GM21576 (cell line): Measurements from ENCODE around the gene ZP2.
"Not testable (repeated sequence)": the region's sequence is repeated elsewhere in the genome, so short reads cannot be mapped to it uniquely, and the experiment has no call there.

ENCODE experiments used
- ATAC-seq: cut with Tn5 transposase; IDR thresholded peaks from one replicate; pipeline ENCODE4 v1.9.1; 2021; ENCODE audit warnings: mild to moderate bottlenecking, moderate library complexity; ENCODE audit not compliant: unreplicated experiment

Gene ZP2

DNA sequence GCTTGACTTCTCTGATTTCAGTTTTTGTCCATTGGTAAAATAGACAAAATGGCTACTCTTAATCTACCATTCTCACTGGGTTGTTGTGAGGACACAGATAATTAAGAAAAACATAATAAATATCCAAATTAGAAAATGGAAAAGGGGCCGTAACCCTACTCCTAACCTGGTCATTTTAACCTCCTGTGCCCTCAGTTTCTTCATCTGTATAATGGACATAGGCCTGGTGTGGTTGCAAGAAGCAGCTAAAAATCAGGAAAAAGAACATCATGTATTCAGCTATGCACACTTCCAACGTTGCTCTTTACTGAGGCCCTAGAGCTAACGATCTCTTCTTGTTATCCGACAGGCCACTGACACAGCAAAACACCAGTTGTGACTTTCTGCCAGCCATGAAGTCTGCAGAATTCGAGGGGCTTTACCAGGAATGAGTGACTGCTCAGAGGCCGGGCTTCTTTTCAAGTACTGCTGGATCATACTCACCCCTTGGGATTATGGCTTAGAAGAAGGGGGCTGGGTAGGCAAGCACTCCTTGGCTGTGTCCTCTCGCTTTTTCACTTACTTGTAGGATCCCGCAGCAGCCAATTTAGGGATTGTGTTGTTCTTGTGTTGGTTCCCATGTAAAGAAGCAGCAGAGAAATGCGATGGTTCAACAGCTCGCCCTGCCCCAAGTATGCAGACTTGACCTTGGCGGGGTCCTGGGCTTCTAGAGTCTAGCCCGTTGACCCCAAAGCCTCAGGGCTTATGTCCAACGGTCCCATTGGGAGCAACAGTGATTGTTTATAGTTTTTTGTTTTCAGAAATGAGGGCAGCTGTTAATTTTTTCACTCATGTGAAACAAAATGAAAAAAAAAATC lies 32.0 kb downstream of the ZP2 start:
- ATAC-seq, result no peak

DNA sequence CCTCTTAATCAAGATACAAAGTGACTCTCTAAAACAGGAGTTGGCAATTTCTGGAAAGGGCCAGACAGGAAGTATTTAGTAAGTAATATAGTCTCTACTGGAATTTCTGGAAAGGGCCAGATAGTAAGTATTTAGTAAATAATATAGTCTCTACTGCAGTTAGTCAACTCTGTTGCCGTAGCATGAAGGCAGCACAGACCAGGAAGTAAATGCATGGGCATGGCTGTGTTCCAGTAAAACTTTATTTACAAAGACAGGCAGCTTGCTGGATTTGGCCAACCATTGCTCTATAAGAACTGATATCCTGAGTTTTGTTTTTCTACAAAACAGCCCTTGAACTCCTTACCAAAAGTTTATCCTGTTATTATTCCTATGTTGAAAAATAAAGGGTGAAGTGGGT lies 36.0 kb downstream of the ZP2 start:
- no peak for ATAC-seq

DNA sequence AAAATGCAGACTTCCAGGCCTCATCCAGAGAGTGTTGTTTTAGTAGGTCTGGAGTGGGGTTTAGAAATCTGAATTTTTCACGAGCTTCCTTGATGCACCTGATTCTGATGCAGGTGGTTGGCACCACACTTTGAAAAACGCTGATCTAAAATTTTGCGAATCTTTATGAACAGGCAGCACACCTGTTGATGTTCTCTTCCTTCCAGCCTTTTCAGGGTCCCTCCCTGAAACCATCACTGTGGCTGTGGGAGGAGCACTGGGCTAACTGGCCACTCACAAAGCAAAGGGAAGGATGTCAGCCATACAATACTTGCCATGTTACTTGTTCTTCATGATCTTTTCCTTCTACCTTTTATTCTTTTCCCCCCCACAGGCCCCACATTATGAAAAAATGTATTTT lies 38.7 kb downstream of the ZP2 start:
- ATAC-seq, result no peak

DNA sequence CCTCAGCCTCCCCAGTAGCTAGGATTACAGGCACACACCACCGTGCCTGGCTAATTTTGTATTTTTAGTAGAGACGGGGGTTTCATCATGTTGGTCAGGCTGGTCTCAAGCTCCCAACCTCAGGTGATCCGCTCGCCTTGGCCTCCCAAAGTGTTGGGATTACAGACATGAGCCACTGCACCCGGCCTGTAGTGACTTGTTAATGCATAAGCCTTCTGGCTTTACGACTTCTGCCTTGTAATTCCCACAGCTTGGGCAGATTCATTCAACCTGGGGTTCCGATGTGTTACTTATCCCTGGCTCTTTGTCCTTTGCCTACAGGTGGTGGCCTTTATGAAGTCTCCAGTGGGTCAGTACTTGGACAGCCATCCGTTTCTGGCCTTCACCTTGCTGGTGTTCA lies 41.3 kb downstream of the ZP2 start:
- not testable (repeated sequence) for ATAC-seq

DNA sequence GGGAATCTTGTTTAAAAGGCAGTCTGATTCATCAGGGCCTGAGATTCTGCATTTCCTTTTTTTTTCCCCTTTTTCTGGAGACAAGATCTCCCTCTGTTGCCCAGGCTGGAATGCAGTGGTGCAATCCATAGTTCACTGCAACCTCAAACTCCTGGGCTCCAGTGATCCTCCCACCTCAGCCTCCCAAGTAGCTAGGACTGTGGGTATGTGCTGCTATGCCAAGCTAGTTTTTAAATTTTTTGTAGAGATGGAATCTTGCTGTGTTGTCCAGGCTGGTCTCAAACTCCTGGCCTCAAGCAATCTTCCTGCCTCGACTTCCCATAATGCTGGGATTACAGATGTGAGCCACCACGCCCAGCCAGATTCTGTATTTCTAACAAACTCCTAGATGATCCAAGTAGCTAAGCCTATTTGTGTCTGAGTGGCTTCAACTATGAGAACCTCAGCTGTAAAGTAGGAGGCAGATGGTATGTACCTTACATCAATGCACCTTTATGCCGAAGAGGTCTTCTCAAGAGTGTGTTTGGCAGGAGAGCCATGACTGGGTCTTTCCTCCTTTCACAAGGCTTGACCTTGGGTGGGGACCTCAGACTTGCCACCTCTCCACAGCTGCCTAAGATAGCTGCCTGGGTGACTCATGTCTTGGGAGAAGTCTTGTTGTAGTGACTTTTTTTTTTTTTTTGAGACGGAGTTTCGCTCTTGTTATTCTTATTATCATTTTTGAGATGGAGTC lies 42.0 kb downstream of the ZP2 start:
- no peak for ATAC-seq

DNA sequence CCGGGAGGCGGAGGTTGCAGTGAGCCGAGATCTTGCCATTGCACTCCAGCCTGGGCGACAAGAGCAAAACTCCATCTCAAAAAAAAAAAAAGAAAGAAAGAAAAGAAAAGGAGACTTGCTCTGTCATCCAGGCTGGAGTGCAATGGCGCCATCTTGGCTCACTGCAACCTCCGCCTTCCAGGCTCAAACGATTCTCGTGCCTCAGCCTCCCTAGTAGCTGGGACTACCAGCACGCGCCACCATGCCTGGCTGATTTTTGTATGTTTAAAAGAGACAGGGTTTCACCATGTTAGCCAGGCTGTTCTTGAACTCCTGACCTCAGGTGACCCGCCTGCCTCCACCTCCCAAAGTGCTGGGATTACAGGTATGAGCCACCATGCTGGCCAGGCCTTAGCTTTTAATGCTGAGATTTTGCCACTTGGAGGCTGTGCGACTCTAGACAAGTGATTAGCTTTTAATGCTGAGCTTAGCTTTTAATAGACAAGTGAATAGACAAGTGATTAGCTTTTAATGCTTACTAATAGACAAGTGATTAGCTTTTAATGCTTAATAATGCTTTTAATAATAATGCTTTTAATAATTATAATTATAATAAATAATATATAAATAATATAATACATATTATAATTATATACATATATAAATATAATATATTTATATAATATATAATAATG lies 43.3 kb downstream of the ZP2 start:
- ATAC-seq, result no peak

DNA sequence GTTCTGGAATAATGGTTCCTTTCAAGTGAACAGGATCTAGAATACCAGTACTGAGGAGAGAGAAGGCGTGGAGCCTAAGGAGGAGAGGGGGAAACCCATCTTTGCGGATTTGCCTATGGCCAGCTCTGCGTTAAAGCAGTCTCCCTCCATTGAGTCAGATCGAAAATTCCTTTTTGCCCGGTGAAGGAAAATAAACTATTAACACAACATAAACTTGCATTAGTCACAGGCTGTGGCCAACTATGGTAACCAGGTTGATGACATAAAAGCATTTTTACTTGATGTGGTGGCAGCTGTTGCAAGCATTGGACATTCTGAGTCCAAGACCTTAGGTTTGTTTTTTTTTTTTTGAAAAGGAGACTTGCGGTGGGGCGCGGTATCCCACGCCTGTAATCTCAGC lies 44.0 kb downstream of the ZP2 start:
- ATAC-seq, result no peak

DNA sequence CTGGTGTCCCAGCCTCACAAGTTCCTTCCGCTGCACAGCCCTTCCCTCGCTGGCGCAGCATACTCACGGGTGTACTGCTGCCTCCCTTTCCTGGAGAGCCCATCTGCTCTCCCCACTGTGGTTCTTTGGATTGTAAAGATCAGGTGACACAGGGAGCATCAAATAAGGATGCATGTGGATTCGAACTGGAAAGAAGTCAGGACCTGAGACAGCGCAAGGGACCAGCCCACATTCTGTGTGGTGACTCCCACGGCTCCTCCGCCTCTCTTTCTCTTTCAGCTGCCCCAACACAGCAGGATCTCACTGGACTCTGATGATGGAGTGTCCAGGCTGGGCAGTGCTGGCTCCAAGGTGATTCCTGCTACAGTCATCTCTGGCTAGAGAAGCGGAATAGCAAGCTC lies 44.8 kb downstream of the ZP2 start:
- no peak for ATAC-seq

DNA sequence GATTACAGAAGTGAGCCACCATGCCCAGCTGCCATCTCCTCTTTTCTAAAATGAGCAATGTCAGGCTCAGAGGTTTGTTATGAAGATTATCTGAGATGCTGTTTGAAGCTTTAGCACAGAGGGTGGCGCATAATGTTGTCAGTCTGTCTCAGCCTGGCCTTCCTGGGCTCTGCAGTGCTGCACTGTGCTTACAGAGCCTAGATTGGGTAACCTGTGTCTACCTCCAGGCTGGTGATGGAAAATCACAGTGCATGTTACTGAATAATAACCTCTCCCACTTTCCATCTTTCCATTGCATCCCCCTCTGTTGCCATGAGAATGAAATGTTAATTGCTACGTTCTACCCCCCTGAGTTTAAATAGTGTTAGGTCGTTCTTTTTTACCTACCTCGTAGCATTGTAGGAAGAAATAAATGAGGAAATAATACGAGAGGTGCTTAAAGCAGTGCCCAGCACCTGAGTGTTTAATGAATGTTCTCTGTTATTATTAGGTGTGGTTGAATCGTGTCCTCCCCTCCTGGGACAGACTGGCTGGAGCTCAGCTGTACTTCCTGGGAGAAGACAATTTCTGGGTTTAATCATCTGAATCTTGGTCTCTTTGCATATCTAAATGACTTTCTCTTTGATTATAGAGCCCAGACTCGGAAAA lies 46.7 kb downstream of the ZP2 start:
- ATAC-seq, result no peak

DNA sequence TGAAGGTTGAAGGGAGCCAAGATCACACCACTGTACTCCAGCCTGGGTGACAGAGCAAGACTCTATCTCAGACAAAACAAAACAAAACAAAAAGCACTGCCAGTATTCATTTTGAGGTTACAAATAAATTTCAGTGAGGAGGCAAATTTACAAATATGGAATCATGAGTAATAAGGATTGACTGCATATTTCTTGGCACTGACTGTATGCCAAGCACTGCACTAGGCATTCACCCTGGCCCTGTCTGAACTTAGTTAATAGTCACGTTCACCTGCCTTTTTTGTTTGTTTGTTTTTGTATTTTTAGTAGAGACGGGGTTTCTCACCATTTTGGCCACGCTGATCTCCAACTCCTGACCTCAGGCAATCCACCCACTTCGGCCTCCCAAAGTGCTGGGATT lies 47.8 kb downstream of the ZP2 start:
- no peak for ATAC-seq

DNA sequence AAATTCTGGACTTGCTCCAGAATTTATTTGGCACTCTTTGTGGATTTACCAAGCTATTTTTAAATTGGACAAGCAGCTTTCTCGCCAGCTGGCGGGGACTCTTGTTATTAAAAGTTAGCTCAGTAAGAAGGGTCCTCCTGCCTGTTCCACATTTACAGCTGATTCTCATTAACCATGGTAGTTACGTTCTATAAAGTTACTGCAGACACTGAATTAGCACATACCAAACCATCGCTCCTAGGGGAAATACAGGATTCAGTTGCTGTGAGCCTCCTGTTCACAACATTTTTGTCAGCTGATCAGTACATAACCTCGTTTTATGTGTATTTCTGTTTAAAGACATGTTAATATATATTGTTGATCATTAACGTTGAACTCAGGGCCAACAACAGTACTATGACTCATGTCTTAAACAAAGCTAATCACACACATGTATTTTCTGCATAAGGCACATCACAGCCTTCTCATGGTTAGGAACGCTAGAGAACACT lies 48.7 kb downstream of the ZP2 start:
- ATAC-seq, result no peak

DNA sequence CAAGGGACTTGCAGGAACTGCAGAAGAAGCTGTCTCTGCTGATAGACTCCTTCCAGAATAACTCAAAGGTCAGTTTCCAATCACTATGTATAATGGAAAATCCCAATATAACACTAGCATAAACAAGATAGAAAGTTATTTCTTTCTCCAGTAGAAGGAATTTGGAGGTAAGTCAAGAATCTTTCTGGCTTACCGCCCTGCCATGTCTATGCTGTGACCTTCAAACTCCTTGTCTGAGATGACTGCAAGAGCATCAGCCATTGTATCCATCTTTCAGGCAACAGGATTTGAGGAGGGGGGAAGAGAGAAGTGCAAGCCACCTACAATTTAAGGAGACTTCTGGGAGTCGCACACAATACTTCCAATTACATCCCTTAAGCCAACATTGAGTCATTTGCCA lies 50.2 kb downstream of the ZP2 start:
- no peak for ATAC-seq

DNA sequence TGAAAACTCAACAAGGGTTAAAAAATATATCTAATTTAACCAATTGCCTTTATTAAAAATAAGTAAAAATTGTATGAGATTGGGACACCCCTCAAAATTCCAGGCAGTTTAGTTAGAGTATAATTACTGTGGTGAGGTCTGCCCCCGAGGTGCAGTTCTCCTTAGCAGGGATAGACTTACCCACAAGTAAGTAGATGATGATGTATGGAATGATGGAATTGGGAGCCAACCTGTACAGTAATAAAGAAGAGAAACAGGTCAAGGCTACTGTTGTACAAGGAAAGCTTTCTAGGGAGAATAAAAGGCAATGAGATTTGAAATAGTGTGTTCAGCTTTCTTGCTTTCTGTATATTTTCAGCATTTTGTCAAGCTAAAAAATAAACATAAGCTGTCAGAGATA lies 51.1 kb downstream of the ZP2 start:
- no peak for ATAC-seq

DNA sequence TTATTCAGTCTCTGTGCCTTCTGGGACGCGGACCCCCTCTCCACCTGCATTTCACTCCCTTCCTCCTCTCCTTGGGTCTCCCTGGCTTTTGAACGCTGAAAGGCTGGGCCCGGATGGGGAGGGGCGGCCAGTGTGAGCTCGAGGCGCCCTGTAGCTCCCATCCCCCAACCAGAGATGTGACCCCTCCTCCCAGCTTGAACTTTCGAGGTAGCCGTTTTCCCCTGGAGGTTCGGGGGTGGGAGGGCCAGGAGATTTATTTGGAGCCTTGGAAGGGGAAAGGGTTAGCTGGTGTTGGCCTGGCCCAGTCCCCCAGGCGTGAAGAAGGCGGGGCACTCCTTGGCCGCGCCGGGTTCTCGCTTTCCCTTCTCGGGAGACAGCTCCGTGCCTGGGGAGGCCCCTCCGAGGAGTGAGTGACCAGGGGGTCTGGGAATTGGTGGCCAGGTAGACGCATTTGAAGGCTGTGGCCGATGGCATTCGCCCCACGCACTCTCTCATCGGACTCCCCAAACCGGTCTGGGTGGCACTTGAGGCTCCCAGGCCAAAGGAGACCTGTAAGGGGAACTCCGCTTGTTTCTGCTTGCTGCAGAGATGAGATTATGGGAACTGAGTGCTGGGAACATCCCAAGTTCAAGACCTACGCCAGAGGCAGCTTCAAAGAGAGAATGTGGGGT lies 52.0 kb downstream of the ZP2 start:
- ATAC-seq, result no peak

DNA sequence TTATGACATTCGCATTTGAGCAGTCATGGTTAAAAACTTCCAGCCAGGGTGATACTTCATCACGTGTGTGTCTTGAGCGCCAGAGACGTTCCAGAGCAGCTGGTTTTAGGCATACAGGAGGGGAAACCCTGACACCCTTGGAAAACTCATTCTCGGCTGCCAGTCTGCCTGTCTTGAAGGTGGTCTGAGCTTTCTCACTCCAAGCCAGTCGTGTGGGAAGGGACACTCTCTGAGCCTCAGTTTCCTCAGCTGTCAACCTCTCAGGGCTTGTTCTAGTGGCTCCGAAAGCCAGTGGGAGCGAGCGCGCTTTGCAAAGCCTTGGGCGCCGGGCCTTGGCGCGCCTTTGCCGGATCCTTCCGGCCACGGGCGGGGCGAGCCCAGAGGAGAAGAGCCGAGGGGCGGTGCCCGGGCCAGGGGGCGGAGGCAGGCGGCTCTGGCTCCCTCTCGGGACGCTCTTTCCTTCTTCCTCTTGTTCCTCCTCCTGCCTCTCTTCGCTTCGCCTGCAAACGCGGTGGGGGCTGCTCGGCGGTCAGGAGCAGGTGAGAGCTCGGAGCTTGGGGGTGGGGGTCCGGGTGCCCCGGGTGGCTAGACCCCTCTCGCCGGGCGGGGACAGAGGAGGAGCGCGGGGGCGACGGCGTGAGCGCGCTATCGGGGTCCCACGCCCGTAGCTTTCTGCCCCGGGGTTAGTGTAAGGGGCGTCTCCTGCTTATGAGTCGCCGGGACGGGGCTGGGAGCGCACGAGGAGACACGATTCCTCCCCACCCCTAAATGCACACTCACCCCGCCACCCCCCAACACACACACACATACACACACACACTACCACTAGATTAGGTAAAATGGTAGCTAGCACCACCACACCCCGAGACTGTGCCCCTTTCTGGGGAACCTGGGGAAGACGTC lies 52.9 kb downstream of the ZP2 start, which contains the start of gene LDAF1:
LDAF1 (plus strand) TSS at position 467 of the 903 bp plus-strand sequence. CDS start 2,509 bp downstream, outside the sequence.
- ATAC-seq, result peak; percentile 85

DNA sequence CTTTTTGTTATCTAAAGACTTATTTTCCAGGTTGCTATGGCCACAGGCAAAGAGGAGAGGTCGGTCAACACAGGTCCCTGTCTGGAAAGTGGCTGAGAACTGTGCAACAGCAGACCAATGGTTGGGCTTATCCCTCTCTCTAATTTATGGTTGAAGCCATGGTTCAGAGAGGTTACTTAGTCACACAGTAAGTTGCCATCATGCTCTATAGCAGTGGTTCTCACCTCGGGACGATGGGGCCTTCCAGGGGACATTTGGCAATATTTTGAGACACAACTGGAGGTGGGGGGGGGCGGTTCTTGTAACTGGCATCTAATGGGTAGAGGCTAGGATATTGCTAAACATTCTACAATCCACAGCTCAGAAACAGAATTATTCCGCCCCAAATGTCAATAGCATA lies 53.7 kb downstream of the ZP2 start:
- no peak for ATAC-seq

DNA sequence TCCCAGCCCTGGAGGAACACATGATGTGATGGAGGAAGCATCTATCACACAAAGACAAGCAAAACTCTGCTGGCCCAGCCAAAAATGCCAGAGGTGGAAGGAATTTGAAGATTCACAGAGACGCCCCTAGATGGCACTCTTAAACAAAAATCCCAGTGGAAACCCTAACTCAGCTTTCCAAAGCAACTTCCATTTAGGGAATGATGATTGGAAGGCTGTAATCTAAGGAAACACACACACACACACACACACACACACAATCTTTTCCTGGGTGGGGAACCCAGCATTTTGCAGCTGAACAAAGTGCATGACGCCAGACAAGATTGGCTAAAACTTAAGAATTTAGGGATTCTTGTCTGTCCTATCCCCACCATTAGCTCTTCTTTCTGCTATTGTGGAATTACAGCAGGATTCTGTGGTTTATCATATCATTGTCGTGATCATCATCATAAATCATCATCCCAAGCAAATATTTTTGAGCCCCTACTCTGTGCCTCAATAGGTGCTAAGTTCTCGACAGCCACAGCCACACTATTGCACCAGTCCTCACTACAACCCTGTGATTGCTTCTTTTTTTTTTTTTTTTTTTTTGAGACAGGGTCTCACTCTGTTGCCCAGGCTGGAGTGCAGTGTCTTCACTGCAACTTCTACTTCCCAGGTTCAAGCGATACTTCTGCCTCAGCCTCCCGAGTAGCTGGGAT lies 54.5 kb downstream of the ZP2 start:
- no peak for ATAC-seq

DNA sequence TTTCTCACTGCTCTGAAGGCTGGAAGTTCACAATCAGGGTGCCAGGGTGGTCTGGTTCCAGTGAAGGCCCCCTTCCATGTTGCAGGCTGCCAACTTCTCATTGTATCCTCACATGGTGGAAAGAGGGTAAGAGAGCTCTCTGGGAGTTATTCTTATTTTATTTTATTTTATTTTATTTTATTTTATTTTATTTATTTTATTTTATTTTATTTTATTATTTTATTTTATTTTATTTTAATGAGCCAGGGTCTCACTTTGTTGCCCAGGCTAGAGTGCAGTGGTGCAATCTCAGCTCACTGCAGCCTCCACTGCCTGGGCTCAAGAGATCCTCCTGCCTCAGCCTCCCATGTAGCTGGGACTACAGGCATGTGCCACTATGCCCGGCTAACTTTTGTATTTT lies 55.4 kb downstream of the ZP2 start:
- ATAC-seq, result not testable (repeated sequence)
